ENCODE data around the gene FDX1. TPM values are rescaled to one million over a fixed set of nuclear protein-coding genes. Genes with fewer than 3 reads are reported as not detected.
A peak's percentile ranks its signal among the peaks of the same experiment; 100 is the strongest.
"Not testable (repeated sequence)": the region's sequence is repeated elsewhere in the genome, so short reads cannot be mapped to it uniquely, and the experiment has no call there.

Gene FDX1
- total and polyA plus RNA-seq, 12 donors: 51.1 to 1,586 (median 315) TPM

- H3K4me1 ChIP-seq (replicated peaks in 1 of 2): peaks cover 13 to 24% of the 10 kb centered on the region in 2 donors
- whole genome bisulfite sequencing, 4 donors: 12 to 15% (median 14%) methylated on average over 3 of the region's 3 CpGs
Measured at GRCh38 chr11:110409174-110409573, 20.6 kb upstream of the FDX1 start.

DNA sequence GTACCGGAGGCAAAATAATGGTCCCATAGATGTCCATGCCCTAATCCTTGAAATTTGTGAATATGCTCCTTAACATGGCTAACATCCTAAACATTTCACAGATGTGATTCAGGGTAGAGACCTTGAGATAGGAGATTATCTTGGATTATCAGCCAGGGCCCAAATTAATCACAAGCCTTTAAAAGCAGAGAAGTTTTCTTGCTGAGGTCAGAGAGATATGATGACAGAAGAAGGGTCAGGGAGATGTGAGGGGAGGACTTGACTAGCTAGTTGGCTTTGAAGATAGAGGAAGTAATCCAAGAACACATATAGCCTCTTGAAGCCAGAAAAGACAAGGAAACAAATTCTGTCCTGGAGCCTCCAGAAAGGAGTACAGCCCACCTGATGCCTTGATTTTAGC lies 19.1 kb upstream of the FDX1 start:
- no peaks in the 10 kb centered on the region for H3K27me3 ChIP-seq
- H3K9me3 ChIP-seq (replicated peaks in 1 of 3): no peaks in the 10 kb centered on the region
- no peak for DNase-seq
- intact Hi-C loops (cut with DNase I): no loop called here
- no peak overlapping the region for H3K4me3 ChIP-seq
- WGBS, 4 donors: 50 to 72% (median 57%) methylated on average over 1 of the region's 1 CpG
- H3K36me3 ChIP-seq (replicated peaks in 1 of 2): no peaks in the 10 kb centered on the region
- TF ChIP-seq CTCF (IDR thresholded peaks at IDR 0.05): no peak
- TF ChIP-seq POLR2A (IDR thresholded peaks at IDR 0.05): no peak
- peak overlapping the region in 4 of 5 donors; percentile 18 to 70 (median 24) for H3K27ac ChIP-seq
- peaks cover 13 to 24% of the 10 kb centered on the region in 2 donors for H3K4me1 ChIP-seq (replicated peaks in 1 of 2)

More at GRCh38 chr11:110409174-110409573, 20.6 kb upstream of the FDX1 start:
- Histone ChIP-seq H3K36me3 (replicated peaks in 1 of 2) (no peaks in the 10 kb centered on the region), H3K27ac (peak overlapping the region in 4 of 5 donors; percentile 20 to 70 (median 36)), H3K4me3 (no peak overlapping the region), H3K9me3 (replicated peaks in 1 of 3) (no peaks in the 10 kb centered on the region), H3K27me3 (no peaks in the 10 kb centered on the region)
- TF ChIP-seq POLR2A (IDR thresholded peaks at IDR 0.05) (no peak), CTCF (IDR thresholded peaks at IDR 0.05) (no peak)
- peak in 5 of 7 donors; percentile 41 to 77 (median 58) for DNase-seq
- intact Hi-C loops (cut with DNase I): no loop called here

- no peaks in the 10 kb centered on the region for H3K36me3 ChIP-seq (replicated peaks in 1 of 2)
- H3K27me3 ChIP-seq: no peaks in the 10 kb centered on the region
- no peak overlapping the region for H3K27ac ChIP-seq
- H3K4me3 ChIP-seq: no peak overlapping the region
- no peaks in the 10 kb centered on the region for H3K9me3 ChIP-seq (replicated peaks in 1 of 3)
- TF ChIP-seq POLR2A (IDR thresholded peaks at IDR 0.05) (no peak), CTCF (IDR thresholded peaks at IDR 0.05) (no peak)
- no peak for DNase-seq
- WGBS, 4 donors: 85 to 87% (median 86%) methylated on average over 2 of the region's 2 CpGs
- H3K4me1 ChIP-seq (replicated peaks in 1 of 2): peaks cover 0 to 7% of the 10 kb centered on the region in 2 donors
- intact Hi-C loops (cut with DNase I): no loop called here
Measured at GRCh38 chr11:110415081-110415480, 14.7 kb upstream of the FDX1 start.

DNA sequence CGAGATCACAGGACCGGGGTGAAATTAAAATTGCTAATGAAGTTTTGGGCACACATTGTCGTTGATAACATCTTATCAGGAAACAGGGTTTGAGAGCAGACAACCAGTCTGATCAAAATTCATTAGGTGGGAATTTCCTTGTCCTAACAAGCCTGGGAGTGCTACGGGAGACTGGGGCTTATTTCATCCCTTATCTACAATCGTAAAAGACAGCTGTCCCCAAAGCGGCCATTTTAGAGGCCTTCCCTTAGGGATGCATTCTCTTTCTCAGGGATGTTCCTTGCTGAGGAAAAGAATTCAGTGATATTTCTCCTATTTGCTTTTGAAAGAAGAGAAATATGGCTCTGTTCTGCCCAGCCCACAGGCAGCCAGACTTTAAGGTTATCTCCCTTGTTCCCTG lies 8.1 kb upstream of the FDX1 start:
- not testable (repeated sequence) for H3K4me3 ChIP-seq; H3K36me3 ChIP-seq (replicated peaks in 1 of 2); H3K27ac ChIP-seq; DNase-seq; H3K9me3 ChIP-seq (replicated peaks in 1 of 3); H3K4me1 ChIP-seq (replicated peaks in 1 of 2); H3K27me3 ChIP-seq
- intact Hi-C loops (cut with DNase I): loop anchor here in 1 of 2 donors (10.0 kb wide), 1 partner anchor 47 kb away; no protein-coding TSS in a partner anchor
- 86 to 92% (median 91%) methylated on average over 6 of the region's 6 CpGs for WGBS, 4 donors

GRCh38 chr11:110422306-110422905 lies 7.3 kb upstream of the FDX1 start:
- Histone ChIP-seq H3K27me3 (no peaks in the 10 kb centered on the region), H3K4me3 (no peak overlapping the region), H3K36me3 (replicated peaks in 1 of 2) (no peaks in the 10 kb centered on the region), H3K4me1 (replicated peaks in 1 of 2) (peaks cover 0 to 9% of the 10 kb centered on the region in 2 donors), H3K27ac (peak overlapping the region in 2 of 5 donors; percentile 36 to 46), H3K9me3 (replicated peaks in 1 of 3) (no peaks in the 10 kb centered on the region)
- intact Hi-C loops (cut with DNase I): loop anchor here in 1 of 2 donors (10.0 kb wide), 1 partner anchor 48 kb away; no protein-coding TSS in a partner anchor
- 89 to 93% (median 91%) methylated on average over 2 of the region's 2 CpGs for WGBS, 4 donors
- DNase-seq: no peak
- TF ChIP-seq POLR2A (IDR thresholded peaks at IDR 0.05) (no peak), CTCF (IDR thresholded peaks at IDR 0.05) (no peak)

All from adrenal gland (tissue), 12 donors.